NCI-H2227 treated with DMSO at 0.1 percent for 48 hours (cell line): ENCODE measurements around the gene CD1E.
"Not testable (repeated sequence)": the region's sequence is repeated elsewhere in the genome, so short reads cannot be mapped to it uniquely, and the experiment has no call there.

Experiments
- DNase-seq: peaks from one replicate; lab custom pipeline; 2025; lab: John Stamatoyannopoulos, UW

Gene CD1E

GRCh38 chr1:158353303-158354075, at the start of gene CD1E:
CD1E (plus strand) TSS chr1:158353894; CDS start chr1:158353989, 95 bp downstream.
- DNase-seq, result no peak

- DNase-seq, result no peak
These were observed 43.1 kb upstream of the CD1E start for GRCh38 chr1:158310623-158311022.

- DNase-seq, result no peak
These were observed 42.6 kb upstream of the CD1E start for GRCh38 chr1:158311066-158311465.

GRCh38 chr1:158323866-158324265, 29.8 kb upstream of the CD1E start:
- DNase-seq, result no peak

- DNase-seq, result no peak
These were observed 29.3 kb upstream of the CD1E start for GRCh38 chr1:158324395-158324794.

- no peak for DNase-seq
These were observed 26.2 kb upstream of the CD1E start for GRCh38 chr1:158327481-158327880.

GRCh38 chr1:158328426-158328825, 25.3 kb upstream of the CD1E start:
- no peak for DNase-seq

GRCh38 chr1:158329300-158329699, 24.4 kb upstream of the CD1E start:
- no peak for DNase-seq

GRCh38 chr1:158329733-158330132, 24.0 kb upstream of the CD1E start:
- DNase-seq, result no peak

GRCh38 chr1:158330391-158331105, 23.1 kb upstream of the CD1E start:
- DNase-seq, result no peak

GRCh38 chr1:158331106-158331425, 22.6 kb upstream of the CD1E start:
- no peak for DNase-seq

GRCh38 chr1:158331481-158332150, 22.1 kb upstream of the CD1E start, which contains the start of gene CD1B:
CD1B (minus strand) TSS chr1:158331531; CDS start chr1:158331423, 108 bp downstream.
- no peak for DNase-seq

- no peak for DNase-seq
These were observed 20.1 kb upstream of the CD1E start for GRCh38 chr1:158333405-158334155.

GRCh38 chr1:158334526-158335212, 19.0 kb upstream of the CD1E start:
- no peak for DNase-seq

- no peak for DNase-seq
These were observed 18.5 kb upstream of the CD1E start for GRCh38 chr1:158335213-158335532.

GRCh38 chr1:158336413-158336812, 17.3 kb upstream of the CD1E start:
- not testable (repeated sequence) for DNase-seq

GRCh38 chr1:158348946-158349345, 4.7 kb upstream of the CD1E start:
- DNase-seq, result not testable (repeated sequence)

- no peak for DNase-seq
These were observed 561 bp downstream of the CD1E start for GRCh38 chr1:158354255-158354654.

- DNase-seq, result no peak
These were observed 2.1 kb downstream of the CD1E start for GRCh38 chr1:158355773-158356285.

- DNase-seq, result no peak
These were observed 2.9 kb downstream of the CD1E start for GRCh38 chr1:158356616-158357015.

GRCh38 chr1:158357441-158357840, 3.7 kb downstream of the CD1E start:
- no peak for DNase-seq

GRCh38 chr1:158362482-158362881, 8.8 kb downstream of the CD1E start:
- no peak for DNase-seq
